Neuronal stem cell (in vitro differentiated cells): ENCODE data around the gene FBXW5.

ENCODE experiments used
- DNase-seq: peaks from one replicate; pipeline ENCODE4 v3.0.0-alpha.2; 2013; ENCODE audit warnings: low spot score
- H2AFZ ChIP-seq: one replicate; pipeline ENCODE4 v1.6.1; 2013; ENCODE audit warnings: mild to moderate bottlenecking, low read length, inconsistent platforms
- H2AK5ac ChIP-seq: 2 replicates; pipeline ENCODE4 v1.6.1; 2013; ENCODE audit warnings: low read depth, mild to moderate bottlenecking, inconsistent platforms, low read length, moderate library complexity, mixed read lengths
- H2BK120ac ChIP-seq: 2 replicates; pipeline ENCODE4 v1.6.1; 2013; ENCODE audit warnings: low read depth, mild to moderate bottlenecking, inconsistent platforms, low read length, moderate library complexity, mixed read lengths
- H2BK12ac ChIP-seq: one replicate; pipeline ENCODE4 v1.6.1; 2013; ENCODE audit warnings: low read length, inconsistent platforms
- H2BK15ac ChIP-seq: 2 replicates; pipeline ENCODE4 v1.6.1; 2013; ENCODE audit warnings: mild to moderate bottlenecking, low read length, inconsistent platforms, mixed read lengths
- H2BK5ac ChIP-seq: one replicate; pipeline ENCODE4 v1.6.1; 2013; ENCODE audit warnings: inconsistent platforms, mild to moderate bottlenecking, low read length, moderate library complexity
- H3K14ac ChIP-seq: one replicate; pipeline ENCODE4 v1.6.1; 2013; ENCODE audit warnings: low read length, inconsistent platforms
- H3K18ac ChIP-seq: 2 replicates; pipeline ENCODE4 v1.6.1; 2013; ENCODE audit warnings: low read length, inconsistent platforms
- H3K23ac ChIP-seq: 2 replicates; pipeline ENCODE4 v1.6.1; 2013; ENCODE audit warnings: low read depth, mild to moderate bottlenecking, mixed read lengths, low read length, inconsistent platforms; ENCODE audit not compliant: poor library complexity
- H3K27ac ChIP-seq: replicated peaks from 3 replicates; pipeline ENCODE4 v1.5.1; 2013; ENCODE audit warnings: low read length, inconsistent platforms
- H3K27me3 ChIP-seq, 3 experiments: 2 replicates each; pipeline ENCODE4 v1.6.1; 2013; ENCODE audit warnings: low read length in 3 of 3, mild to moderate bottlenecking in 2 of 3, inconsistent platforms in 1 of 3, low read depth in 1 of 3, mixed read lengths in 1 of 3, moderate library complexity in 1 of 3; ENCODE audit not compliant: control insufficient read depth in 3 of 3, insufficient read depth in 3 of 3
- H3K36me3 ChIP-seq, 2 donors: replicated peaks in 1 of 2; 2 replicates each; pipeline ENCODE4 v1.6.1; 2013; ENCODE audit warnings: low read length in 2 of 2; ENCODE audit not compliant: control insufficient read depth in 2 of 2, insufficient read depth in 2 of 2
- H3K4ac ChIP-seq: 2 replicates; pipeline ENCODE4 v1.6.1; 2013; ENCODE audit warnings: inconsistent platforms, mild to moderate bottlenecking, low read length, moderate library complexity
- H3K4me1 ChIP-seq, 2 donors: 1 replicate in 1 of 2; 2 replicates in 1 of 2; pipeline ENCODE4 v1.6.1; 2013; ENCODE audit warnings: low read length in 2 of 2, low read depth in 1 of 2; ENCODE audit not compliant: control insufficient read depth in 2 of 2, insufficient read depth in 1 of 2
- H3K4me2 ChIP-seq: one replicate; pipeline ENCODE4 v1.6.1; 2013; ENCODE audit warnings: mild to moderate bottlenecking, low read length, inconsistent platforms; ENCODE audit not compliant: insufficient read depth, poor library complexity, severe bottlenecking
- H3K4me3 ChIP-seq, 2 donors: 2 replicates each; pipeline ENCODE4 v1.5.1; 2013; ENCODE audit warnings: low read length in 2 of 2, mild to moderate bottlenecking in 2 of 2, inconsistent platforms in 1 of 2, moderate library complexity in 1 of 2
- H3K79me1 ChIP-seq: one replicate; pipeline ENCODE4 v1.6.1; 2013; ENCODE audit warnings: low read depth, mild to moderate bottlenecking, inconsistent platforms, low read length, moderate library complexity
- H3K9ac ChIP-seq: one replicate; pipeline ENCODE4 v1.6.1; 2013; ENCODE audit warnings: mild to moderate bottlenecking, low read depth, low read length, inconsistent platforms; ENCODE audit not compliant: poor library complexity
- H3K9me3 ChIP-seq, 2 donors: replicated peaks in 1 of 2; 2 replicates each; pipeline versions ENCODE3 to v1.6.1; 2013; ENCODE audit warnings: low read length in 2 of 2, mild to moderate bottlenecking in 2 of 2, inconsistent platforms in 1 of 2, low read depth in 1 of 2, mixed read lengths in 1 of 2, moderate library complexity in 1 of 2; ENCODE audit not compliant: control insufficient read depth in 2 of 2, insufficient read depth in 1 of 2
- H4K8ac ChIP-seq: one replicate; pipeline ENCODE4 v1.6.1; 2013; ENCODE audit warnings: low read depth, mild to moderate bottlenecking, inconsistent platforms, low read length, moderate library complexity
- H4K91ac ChIP-seq: one replicate; pipeline ENCODE4 v1.6.1; 2013; ENCODE audit warnings: low read length, low read depth, mild to moderate bottlenecking, inconsistent platforms; ENCODE audit not compliant: poor library complexity
- WGBS, 2 donors: extraction: QIAGEN DNeasy Blood & Tissue Kit; methylation state at CpG; one replicate each; pipeline ENCODE4 v1.1.7; 2013; ENCODE audit warnings: missing lambda C conversion rate in 2 of 2, mixed read lengths in 1 of 2; ENCODE audit not compliant: insufficient read length in 2 of 2, insufficient replicate concordance in 1 of 2; ENCODE audit errors: extremely low coverage in 2 of 2; 5-methylcytosine and 5-hydroxymethylcytosine counted together

Gene FBXW5

DNA sequence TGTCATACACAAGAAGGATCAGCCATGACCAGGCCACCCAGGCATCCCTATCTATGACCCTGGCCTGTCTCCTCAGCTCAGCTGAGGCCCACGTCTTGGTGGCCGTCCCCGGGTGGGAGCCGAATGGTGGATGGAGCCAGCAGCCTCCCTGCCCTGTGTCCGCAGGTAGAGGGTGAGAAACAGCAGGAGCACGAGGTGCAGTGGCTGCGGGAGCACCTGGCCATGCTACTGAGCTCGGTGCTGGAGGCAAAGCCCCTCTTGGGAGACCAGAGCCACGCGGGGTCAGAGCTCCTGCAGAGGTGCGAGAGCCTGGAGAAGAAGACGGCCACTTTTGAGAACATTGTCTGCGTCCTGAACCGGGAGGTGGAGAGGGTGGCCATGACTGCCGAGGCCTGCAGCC is 24.5 kb downstream of the FBXW5 start:
- H2BK5ac ChIP-seq: no peak overlapping the region
- peaks cover 0 to 2% (median 0%) of the 10 kb centered on the region in 3 experiments for H3K27me3 ChIP-seq
- no peak overlapping the region for H3K4ac ChIP-seq
- H2BK120ac ChIP-seq: peak overlapping the region; percentile 1
- no peak overlapping the region for H2BK15ac ChIP-seq
- no peak overlapping the region for H3K23ac ChIP-seq
- H4K8ac ChIP-seq: no peak overlapping the region
- H3K36me3 ChIP-seq: peaks cover 49 to 84% of the 10 kb centered on the region in 2 donors
- no peak overlapping the region for H3K4me2 ChIP-seq
- no peak overlapping the region for H3K18ac ChIP-seq
- H3K9me3 ChIP-seq: no peaks in the 10 kb centered on the region
- no peak overlapping the region for H3K27ac ChIP-seq
- no peak overlapping the region for H2BK12ac ChIP-seq
- no peak overlapping the region for H2AK5ac ChIP-seq
- no peak overlapping the region for H3K4me3 ChIP-seq
- no peak overlapping the region for H2AFZ ChIP-seq
- peaks cover 2% of the 10 kb centered on the region for H3K79me1 ChIP-seq
- H3K14ac ChIP-seq: no peak overlapping the region
- no peak for DNase-seq
- H3K4me1 ChIP-seq: no peaks in the 10 kb centered on the region
- H3K9ac ChIP-seq: no peak overlapping the region
- no peak overlapping the region for H4K91ac ChIP-seq
- WGBS, 2 donors: no CpG with 5 or more reads among the region's 15 CpGs

DNA sequence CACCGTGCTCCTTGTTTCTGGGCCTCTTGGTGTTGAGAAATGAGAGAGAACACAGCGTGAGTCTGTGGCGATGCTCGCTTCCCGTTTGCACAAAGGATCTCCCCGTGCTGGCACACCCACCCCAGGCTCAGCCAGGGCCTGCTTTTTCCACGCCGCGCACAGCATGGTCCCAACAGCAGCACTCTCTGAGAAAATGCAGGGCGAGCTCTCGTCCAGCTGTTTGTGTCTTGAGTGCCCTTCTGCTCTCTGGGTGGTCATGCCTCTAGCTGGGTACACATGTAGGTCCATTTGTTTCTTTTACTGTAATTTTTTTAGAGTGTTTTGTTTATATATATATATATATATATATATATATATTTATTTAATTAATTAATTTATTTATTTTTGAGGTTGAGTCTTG is 26.6 kb downstream of the FBXW5 start:
- Histone ChIP-seq H4K8ac (no peak overlapping the region), H3K23ac (no peak overlapping the region), H3K36me3 (peaks cover 46 to 85% of the 10 kb centered on the region in 2 donors), H3K27me3 (peaks cover 0 to 2% (median 0%) of the 10 kb centered on the region in 3 experiments), H2BK120ac (no peak overlapping the region), H3K4ac (no peak overlapping the region), H3K18ac (no peak overlapping the region), H3K79me1 (peaks cover 2% of the 10 kb centered on the region), H3K4me3 (no peak overlapping the region), H4K91ac (peak overlapping the region; percentile 72), H3K27ac (no peak overlapping the region), H3K4me2 (no peak overlapping the region), H3K9ac (peak overlapping the region; percentile 21), H2BK15ac (no peak overlapping the region), H2BK12ac (no peak overlapping the region), H2AK5ac (no peak overlapping the region), H2BK5ac (peak overlapping the region; percentile 26), H2AFZ (no peak overlapping the region), H3K4me1 (no peaks in the 10 kb centered on the region), H3K14ac (no peak overlapping the region), H3K9me3 (no peaks in the 10 kb centered on the region)
- no peak for DNase-seq
- no CpG with 5 or more reads among the region's 11 CpGs for WGBS, 2 donors

DNA sequence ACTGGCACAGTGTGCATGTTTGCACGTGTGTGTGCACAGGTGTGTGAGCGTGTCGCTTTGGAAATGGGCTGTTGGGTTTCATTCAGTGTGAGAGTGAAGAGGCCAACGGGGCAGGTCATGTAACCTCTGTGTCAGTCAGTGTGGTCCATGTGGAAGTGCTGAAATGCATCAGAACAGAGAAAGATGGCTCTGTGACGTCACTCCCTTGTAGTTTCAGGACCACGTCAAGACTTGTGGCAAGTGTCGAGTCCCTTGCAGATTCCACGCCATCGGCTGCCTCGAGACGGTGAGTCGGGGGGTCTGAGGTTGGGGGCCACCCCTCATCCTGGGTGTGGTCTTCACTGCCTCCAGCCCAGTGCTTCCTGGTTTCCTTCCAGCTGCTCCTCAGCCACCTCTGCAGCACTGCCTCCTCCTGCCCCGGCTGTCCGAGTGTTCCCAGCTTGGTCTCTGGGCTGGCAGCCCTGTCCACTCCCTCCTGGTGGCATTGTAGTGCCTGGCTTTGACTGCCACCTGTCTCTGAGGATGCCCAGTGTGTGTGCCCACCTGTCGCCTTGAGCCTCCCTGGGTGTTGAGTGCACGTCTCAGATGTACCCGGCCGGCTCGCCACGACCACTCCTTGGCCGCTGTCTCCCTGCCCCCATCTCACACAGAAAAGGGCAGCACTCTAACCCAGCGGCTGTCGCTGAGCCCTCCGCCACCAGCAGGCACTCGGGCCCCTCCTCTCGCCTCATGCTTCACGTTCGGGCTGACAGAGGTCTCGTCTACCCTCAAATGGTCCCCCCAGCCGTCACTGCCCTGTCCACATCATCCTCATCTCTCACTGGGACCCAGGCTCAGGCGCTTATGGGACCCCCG is 28.0 kb downstream of the FBXW5 start:
- Histone ChIP-seq H3K9me3 (no peaks in the 10 kb centered on the region), H3K36me3 (peaks cover 43 to 86% of the 10 kb centered on the region in 2 donors), H3K14ac (no peak overlapping the region), H2BK5ac (no peak overlapping the region), H3K27ac (no peak overlapping the region), H4K91ac (no peak overlapping the region), H2BK120ac (no peak overlapping the region), H3K9ac (peak overlapping the region; percentile 55), H2BK15ac (no peak overlapping the region), H3K4me1 (no peaks in the 10 kb centered on the region), H4K8ac (no peak overlapping the region), H3K79me1 (peaks cover 2% of the 10 kb centered on the region), H3K4ac (no peak overlapping the region), H2AK5ac (no peak overlapping the region), H2AFZ (no peak overlapping the region), H3K4me2 (no peak overlapping the region), H2BK12ac (no peak overlapping the region), H3K23ac (peak overlapping the region; percentile 68), H3K27me3 (peaks cover 0 to 2% (median 0%) of the 10 kb centered on the region in 3 experiments), H3K18ac (no peak overlapping the region), H3K4me3 (no peak overlapping the region)
- no CpG with 5 or more reads among the region's 32 CpGs for WGBS, 2 donors
- no peak for DNase-seq

DNA sequence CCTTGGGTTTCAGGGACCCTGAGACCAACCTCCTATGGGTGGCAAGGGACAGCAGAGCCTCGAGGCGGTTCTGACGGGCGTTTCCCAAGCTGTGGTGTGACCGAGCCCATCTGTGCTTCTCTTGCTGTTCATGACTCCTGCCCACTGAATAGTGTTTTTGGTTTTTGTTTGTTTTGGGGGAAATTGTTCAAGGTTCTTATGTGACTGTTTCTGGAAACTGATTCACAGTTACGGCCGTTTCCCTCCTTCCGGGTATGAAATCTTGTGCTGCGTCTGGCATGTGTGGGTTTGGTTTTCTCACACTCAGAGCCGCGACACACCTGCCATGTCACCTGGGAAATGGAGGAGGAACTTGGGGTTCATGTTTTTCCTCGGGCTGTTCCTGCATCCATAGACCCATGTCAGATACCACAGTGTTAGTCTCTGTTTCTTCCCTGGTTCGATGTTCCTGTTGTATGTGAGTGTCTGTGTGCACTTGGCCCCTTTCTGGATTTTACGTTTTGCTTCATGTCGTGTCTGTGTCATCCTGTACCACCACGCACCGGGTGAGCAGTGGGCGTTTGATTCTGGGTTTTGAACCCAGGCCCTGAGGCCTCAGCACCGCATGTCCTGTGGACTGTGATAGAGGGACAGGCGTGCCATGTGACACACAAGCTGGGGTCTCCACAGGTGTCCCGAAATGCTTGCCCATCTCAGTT is 28.8 kb downstream of the FBXW5 start:
- Histone ChIP-seq H3K9ac (peak overlapping the region; percentile 16), H3K23ac (no peak overlapping the region), H2BK5ac (no peak overlapping the region), H2AFZ (no peak overlapping the region), H3K4ac (no peak overlapping the region), H3K27me3 (peaks cover 0 to 2% (median 0%) of the 10 kb centered on the region in 3 experiments), H3K18ac (no peak overlapping the region), H3K27ac (no peak overlapping the region), H2BK12ac (no peak overlapping the region), H3K14ac (no peak overlapping the region), H4K8ac (no peak overlapping the region), H2BK120ac (no peak overlapping the region), H3K9me3 (no peaks in the 10 kb centered on the region), H3K4me3 (no peak overlapping the region), H2AK5ac (no peak overlapping the region), H4K91ac (no peak overlapping the region), H3K4me1 (no peaks in the 10 kb centered on the region), H3K4me2 (no peak overlapping the region), H2BK15ac (no peak overlapping the region), H3K36me3 (peaks cover 38 to 85% of the 10 kb centered on the region in 2 donors), H3K79me1 (peaks cover 2% of the 10 kb centered on the region)
- DNase-seq: no peak
- no CpG with 5 or more reads among the region's 21 CpGs for WGBS, 2 donors
